Cardiac fibroblast (primary cell): ENCODE data around the gene PLEKHG5.
"Not testable (repeated sequence)": the region's sequence is repeated elsewhere in the genome, so short reads cannot be mapped to it uniquely, and the experiment has no call there.

Experiments
- DNase-seq, 2 donors: peaks; one replicate each; pipeline versions ENCODE4 v3.0.0 to v3.0.0-alpha.2; 2010; ENCODE audit warnings: low read depth in 2 of 2
- H3K4me3 ChIP-seq, 2 donors: replicated peaks in 1 of 2; 1 replicate in 1 of 2; 2 replicates in 1 of 2; pipeline ENCODE4 v1.5.1; 2011; ENCODE audit warnings: low read depth in 2 of 2, low read length in 2 of 2, mild to moderate bottlenecking in 2 of 2, moderate library complexity in 1 of 2
- CTCF ChIP-seq: IDR thresholded peaks from one replicate; pipeline ENCODE4 v1.5.1; 2011; ENCODE audit warnings: low read depth, mild to moderate bottlenecking, low read length, inconsistent platforms

Gene PLEKHG5

GRCh38 chr1:6446665-6447015 lies 44.8 kb downstream of the PLEKHG5 start:
- DNase-seq: no peak
- TF ChIP-seq CTCF: no peak
- H3K4me3 ChIP-seq: no peak overlapping the region

GRCh38 chr1:6445929-6446328 lies 45.5 kb downstream of the PLEKHG5 start:
- DNase-seq, H3K4me3 ChIP-seq: not testable (repeated sequence)

- DNase-seq: peak; percentile 50 to 56
- H3K4me3 ChIP-seq: no peak overlapping the region
- peak; percentile 79 for TF ChIP-seq CTCF
Observed at GRCh38 chr1:6445062-6445763, 46.3 kb downstream of the PLEKHG5 start.

GRCh38 chr1:6444377-6444776 lies 47.1 kb downstream of the PLEKHG5 start:
- no peak overlapping the region for H3K4me3 ChIP-seq
- no peak for DNase-seq
- TF ChIP-seq CTCF: no peak

GRCh38 chr1:6443339-6444115 lies 47.9 kb downstream of the PLEKHG5 start:
- DNase-seq: no peak
- no peak overlapping the region for H3K4me3 ChIP-seq
- no peak for TF ChIP-seq CTCF

GRCh38 chr1:6441586-6441985 lies 49.9 kb downstream of the PLEKHG5 start:
- H3K4me3 ChIP-seq: no peak overlapping the region
- TF ChIP-seq CTCF: no peak
- DNase-seq: no peak
